ENCODE data around the gene HRG.

- no peak for TF ChIP-seq POLR2A (IDR thresholded peaks at IDR 0.05; ENCODE audit: low read length)
- no peak for TF ChIP-seq GATA1 (IDR thresholded peaks at IDR 0.05; ENCODE audit: low read depth, low read length)
These were observed 23.8 kb upstream of the HRG start for GRCh38 chr3:186642014-186642413.
